Testis (tissue), 3 donors: ENCODE results near the gene PEX26. TPM values are rescaled to one million over a fixed set of nuclear protein-coding genes. Genes with fewer than 3 reads are reported as not detected.

Experiments
- DNase-seq: peaks from one replicate; pipeline ENCODE4 v3.0.0-alpha.2; 2019
- H3K27ac ChIP-seq, 2 donors: fragments of 200-600 bp; sonication (generic); one replicate each; pipeline ENCODE4 v1.5.1; 2019
- H3K27me3 ChIP-seq: fragments of 200-600 bp; sonication (generic); one replicate; pipeline ENCODE4 v1.5.1; 2019
- H3K36me3 ChIP-seq: fragments of 200-600 bp; sonication (generic); one replicate; pipeline ENCODE4 v1.5.1; 2017; ENCODE audit warnings: low read depth; ENCODE audit errors: missing control alignments
- H3K4me1 ChIP-seq: fragments of 200-600 bp; sonication (generic); one replicate; pipeline ENCODE4 v1.5.1; 2019
- H3K4me3 ChIP-seq, 2 donors: fragments of 200-600 bp; sonication (generic); one replicate each; pipeline ENCODE4 v1.5.1; 2017 to 2019
- H3K9me3 ChIP-seq: fragments of 200-600 bp; sonication (generic); one replicate; pipeline ENCODE4 v1.5.1; 2017
- CTCF ChIP-seq, 3 experiments: fragments of 450-650 bp in 2 of 3; fragments of 200-600 bp in 1 of 3; sonication (generic) in 1 of 3; IDR thresholded peaks; one replicate each; pipeline ENCODE4 v1.5.1; 2016 to 2019; ENCODE audit warnings: antibody characterized with exemption in 3 of 3, mild to moderate bottlenecking in 2 of 3, moderate library complexity in 1 of 3
- POLR2A ChIP-seq: fragments of 450-650 bp; IDR thresholded peaks from one replicate; pipeline ENCODE4 v1.6.1; 2017; ENCODE audit warnings: antibody characterized with exemption, mild to moderate bottlenecking, moderate library complexity
- WGBS, 2 donors: methylation state at CpG; one replicate each; pipeline ENCODE4 v1.1.5; 2018; 5-methylcytosine and 5-hydroxymethylcytosine counted together
- intact Hi-C: fragments of 100-400 bp; cut with DNase I; formaldehyde crosslinking; loops from one replicate; pipeline ENCODE4 v1.15.1; 2023; ENCODE audit warnings: low total_unique reads
- polyA plus RNA-seq: library from polyadenylated mRNA; stranded (reverse); fragments of 350-450 nt; fragmentation: Illumina TruSeq; extraction: RNeasy Lipid Tissue Mini Kit (QIAGEN cat#74804); gene quantifications from one replicate; pipeline ENCODE4 v1.2.3, GENCODE V29; 2014; ENCODE audit warnings: low read depth, low replicate concordance; ENCODE audit not compliant: insufficient read depth
- total RNA-seq, 2 donors: library from RNA; depleted of rRNA; stranded (reverse); fragments of >200 nt; gene quantifications; one replicate each; pipeline ENCODE4 v1.2.3, GENCODE V29; 2016

PEX26 gene
- total and polyA plus RNA-seq, 3 donors from 2014 or later, result 16.8 to 33.4 (median 29.1) TPM

- WGBS, 2 donors, result 61 to 65% methylated on average over 12 of the region's 12 CpGs
- no peaks in the 10 kb centered on the region for H3K36me3 ChIP-seq
- H3K27me3 ChIP-seq, result no peaks in the 10 kb centered on the region
- DNase-seq, result no peak
- no peak overlapping the region for H3K27ac ChIP-seq
- no peaks in the 10 kb centered on the region for H3K9me3 ChIP-seq
- intact Hi-C loops, result no loop called here
- peaks cover 12% of the 10 kb centered on the region for H3K4me1 ChIP-seq
- no peak overlapping the region for H3K4me3 ChIP-seq
- TF ChIP-seq CTCF (IDR thresholded peaks at IDR 0.05) (no peak), POLR2A (no peak)
Observed at GRCh38 chr22:18111759-18112330, 34.1 kb downstream of the PEX26 start.

GRCh38 chr22:18112440-18112839 is 34.6 kb downstream of the PEX26 start:
- no peak for TF ChIP-seq POLR2A
- TF ChIP-seq CTCF (IDR thresholded peaks at IDR 0.05), result no peak
- WGBS, 2 donors, result 84 to 85% methylated on average over 6 of the region's 6 CpGs
- DNase-seq, result no peak
- intact Hi-C loops, result no loop called here
- peaks cover 12% of the 10 kb centered on the region for H3K4me1 ChIP-seq
- H3K36me3 ChIP-seq, result no peaks in the 10 kb centered on the region
- no peaks in the 10 kb centered on the region for H3K27me3 ChIP-seq
- no peak overlapping the region for H3K27ac ChIP-seq
- H3K4me3 ChIP-seq, result no peak overlapping the region
- H3K9me3 ChIP-seq, result no peaks in the 10 kb centered on the region

GRCh38 chr22:18113680-18114394 is 36.0 kb downstream of the PEX26 start:
- Histone ChIP-seq H3K4me1 (peaks cover 12% of the 10 kb centered on the region), H3K27me3 (no peaks in the 10 kb centered on the region), H3K27ac (no peak overlapping the region), H3K4me3 (no peak overlapping the region), H3K36me3 (no peaks in the 10 kb centered on the region), H3K9me3 (no peaks in the 10 kb centered on the region)
- TF ChIP-seq POLR2A (no peak), CTCF (IDR thresholded peaks at IDR 0.05) (no peak)
- intact Hi-C loops, result no loop called here
- no peak for DNase-seq
- WGBS, 2 donors, result 83 to 92% methylated on average over 10 to 11 of the region's 11 CpGs

- Histone ChIP-seq H3K4me3 (no peak overlapping the region), H3K4me1 (peaks cover 12% of the 10 kb centered on the region), H3K27ac (no peak overlapping the region), H3K9me3 (no peaks in the 10 kb centered on the region), H3K27me3 (no peaks in the 10 kb centered on the region), H3K36me3 (no peaks in the 10 kb centered on the region)
- intact Hi-C loops, result no loop called here
- DNase-seq, result no peak
- TF ChIP-seq CTCF (IDR thresholded peaks at IDR 0.05) (no peak), POLR2A (no peak)
- 46 to 62% methylated on average over 4 of the region's 4 CpGs for WGBS, 2 donors
Observed at GRCh38 chr22:18114495-18114894, 36.7 kb downstream of the PEX26 start.
